GM10847 (cell line): Measurements from ENCODE around the gene ZNF618.

Experiments used
- POLR2A ChIP-seq: IDR thresholded peaks from 2 replicates; pipeline ENCODE4 v1.6.1; 2011; ENCODE audit not compliant: insufficient read length; ENCODE audit errors: extremely low read depth

Gene ZNF618

DNA sequence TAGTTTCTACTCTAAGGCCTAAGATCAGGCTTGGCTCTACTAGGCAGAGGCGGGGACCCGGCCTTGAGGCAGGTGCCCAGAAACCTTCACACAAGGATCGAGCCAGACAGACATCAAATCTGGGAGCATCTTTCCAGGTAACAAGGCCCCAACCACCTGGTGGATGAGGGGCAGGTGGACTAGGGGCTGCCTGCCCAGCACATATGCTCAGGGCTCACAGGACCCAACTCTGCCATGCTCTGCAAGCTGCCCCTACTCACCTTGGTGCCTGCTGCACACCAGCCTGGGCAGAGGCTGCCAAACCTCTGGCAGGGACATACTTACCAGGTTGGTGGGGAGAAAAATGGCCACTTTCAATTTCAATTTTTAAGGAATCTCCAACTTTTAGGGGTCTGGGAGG is 2.2 kb upstream of the ZNF618 start:
- no peak for TF ChIP-seq POLR2A

DNA sequence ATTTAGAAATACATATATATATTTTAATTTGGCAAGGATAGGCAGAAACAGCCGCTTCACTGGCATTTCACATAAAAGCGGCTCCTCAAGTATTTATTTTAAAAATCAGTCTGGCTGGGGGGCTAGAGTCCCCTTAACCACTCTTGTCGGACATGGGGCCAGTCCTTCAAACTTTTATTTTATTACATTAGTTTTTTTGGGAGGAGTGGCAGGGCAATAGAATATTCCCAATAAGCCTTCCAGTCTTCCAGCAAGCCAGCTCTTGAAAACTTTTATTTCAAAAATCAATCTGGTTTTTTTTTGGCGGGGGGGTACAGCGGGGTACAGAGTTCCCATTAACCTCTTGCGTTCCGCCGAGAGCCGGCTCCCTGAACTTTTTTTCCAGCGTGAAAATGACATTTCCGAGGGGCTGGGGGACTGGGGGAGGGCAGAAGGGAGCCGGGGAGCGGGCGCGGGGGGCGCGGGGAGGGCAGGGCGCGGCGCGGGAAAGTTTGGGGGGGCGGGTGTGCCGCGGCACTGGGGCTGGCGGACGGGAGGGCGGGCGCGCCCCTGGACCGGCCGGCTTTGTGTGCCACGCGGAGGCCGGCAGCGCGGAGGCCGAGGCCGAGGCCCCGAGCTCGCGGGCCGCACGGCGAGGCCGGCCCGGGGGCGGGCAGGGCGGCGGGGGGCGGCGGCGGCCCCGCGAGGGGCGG is 504 bp upstream of the ZNF618 start:
- TF ChIP-seq POLR2A = no peak

DNA sequence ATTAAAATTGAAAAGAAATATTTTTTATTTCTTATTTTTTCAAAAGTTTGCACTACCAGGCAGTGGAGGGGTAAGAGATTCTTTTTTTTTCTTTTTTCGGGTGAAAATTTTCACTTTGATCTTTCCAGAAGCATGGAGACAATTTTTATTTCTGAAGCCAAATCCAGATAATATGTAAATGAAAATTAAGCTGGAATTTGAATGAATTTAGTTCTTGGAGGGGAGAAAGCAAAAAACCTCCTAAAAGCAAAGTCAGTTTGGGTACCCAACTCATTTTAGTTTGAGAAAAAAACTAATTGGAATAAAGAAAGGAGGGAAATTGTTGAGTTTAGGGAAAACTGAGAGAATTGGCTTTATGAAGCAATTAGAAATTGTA is 872 bp downstream of the ZNF618 start:
- TF ChIP-seq POLR2A = no peak

DNA sequence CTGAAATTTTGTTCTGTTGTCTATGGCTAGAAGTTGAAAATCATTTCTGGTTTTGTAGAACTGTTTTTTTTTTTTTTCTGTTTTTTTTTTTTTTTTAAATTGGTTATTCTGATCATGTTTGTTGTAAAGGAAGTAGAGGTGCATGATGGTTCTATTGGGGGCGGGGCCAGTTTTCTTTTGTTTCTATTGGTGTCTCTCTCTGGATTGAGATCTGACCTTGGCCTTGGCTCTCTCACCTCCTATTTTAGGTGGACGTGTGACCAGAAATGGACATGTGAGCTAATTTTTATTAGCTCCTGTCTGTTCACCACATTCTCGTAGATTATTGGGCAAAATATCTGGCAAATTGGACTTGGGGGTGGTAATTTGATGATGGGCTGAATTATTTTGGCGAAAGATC is 3.2 kb downstream of the ZNF618 start:
- no peak for TF ChIP-seq POLR2A

DNA sequence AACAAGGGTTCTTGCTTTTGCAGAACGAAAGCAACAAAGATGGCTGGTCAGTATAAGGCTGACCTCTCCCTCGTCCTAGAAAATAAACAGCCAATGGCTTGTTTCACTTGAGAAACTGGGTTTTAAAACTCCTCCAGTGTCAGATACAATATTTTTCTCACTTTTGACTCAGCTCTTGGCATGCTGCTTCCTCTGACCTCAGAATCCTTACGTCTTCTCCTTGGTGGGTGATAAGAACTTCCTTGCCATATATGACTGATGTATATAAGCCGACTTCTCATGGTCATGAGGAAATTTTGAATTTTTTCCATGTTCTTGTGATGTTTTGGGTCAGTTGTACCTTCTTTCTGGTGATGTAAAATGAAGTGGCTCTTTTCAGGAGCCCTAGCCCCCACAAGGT is 3.8 kb downstream of the ZNF618 start:
- TF ChIP-seq POLR2A = no peak

DNA sequence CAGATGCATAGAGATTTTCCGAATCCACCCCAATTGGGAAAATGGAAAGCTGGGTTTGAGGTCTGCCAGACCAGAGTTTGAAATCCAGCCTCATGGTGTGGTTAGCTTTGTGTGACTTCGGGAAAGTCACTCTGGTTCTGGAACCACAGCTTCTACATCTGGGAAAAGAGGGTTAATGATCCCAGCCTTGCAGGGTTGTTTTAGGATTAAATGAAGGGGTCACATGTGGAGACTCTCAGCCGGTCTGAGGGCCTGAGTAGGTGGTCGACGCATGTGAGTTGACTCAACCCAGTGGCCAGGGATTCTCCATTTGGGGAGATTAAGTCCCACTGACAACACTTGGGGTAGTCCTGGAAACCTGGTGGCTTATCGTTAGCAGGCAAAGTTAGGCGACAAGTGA is 6.1 kb downstream of the ZNF618 start:
- no peak for TF ChIP-seq POLR2A

DNA sequence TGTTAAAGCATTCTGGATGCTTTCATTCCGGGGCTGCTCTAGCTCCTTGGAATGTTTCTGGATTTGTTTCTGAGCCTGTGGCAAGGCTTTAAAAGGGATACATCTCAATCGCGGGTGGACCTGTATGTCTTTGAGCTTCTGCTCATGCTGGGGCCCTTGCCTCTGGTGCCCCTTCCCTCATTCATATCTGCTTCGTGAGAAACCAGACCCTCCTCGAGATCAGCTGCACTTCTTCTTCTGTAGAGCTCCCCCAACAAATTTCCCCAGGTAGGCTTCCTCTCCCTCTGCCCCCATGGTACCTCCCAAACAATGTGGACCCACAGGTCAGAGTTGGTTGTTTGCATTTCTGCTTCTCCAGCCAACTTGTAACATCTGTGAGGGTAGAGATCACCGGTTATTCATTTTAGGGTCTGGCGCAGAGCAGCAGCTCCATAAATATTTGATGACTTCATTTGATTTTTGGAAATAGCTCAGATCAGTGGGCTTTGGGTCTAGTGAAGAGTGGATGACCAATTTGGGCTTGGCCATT is 6.6 kb downstream of the ZNF618 start:
- no peak for TF ChIP-seq POLR2A

DNA sequence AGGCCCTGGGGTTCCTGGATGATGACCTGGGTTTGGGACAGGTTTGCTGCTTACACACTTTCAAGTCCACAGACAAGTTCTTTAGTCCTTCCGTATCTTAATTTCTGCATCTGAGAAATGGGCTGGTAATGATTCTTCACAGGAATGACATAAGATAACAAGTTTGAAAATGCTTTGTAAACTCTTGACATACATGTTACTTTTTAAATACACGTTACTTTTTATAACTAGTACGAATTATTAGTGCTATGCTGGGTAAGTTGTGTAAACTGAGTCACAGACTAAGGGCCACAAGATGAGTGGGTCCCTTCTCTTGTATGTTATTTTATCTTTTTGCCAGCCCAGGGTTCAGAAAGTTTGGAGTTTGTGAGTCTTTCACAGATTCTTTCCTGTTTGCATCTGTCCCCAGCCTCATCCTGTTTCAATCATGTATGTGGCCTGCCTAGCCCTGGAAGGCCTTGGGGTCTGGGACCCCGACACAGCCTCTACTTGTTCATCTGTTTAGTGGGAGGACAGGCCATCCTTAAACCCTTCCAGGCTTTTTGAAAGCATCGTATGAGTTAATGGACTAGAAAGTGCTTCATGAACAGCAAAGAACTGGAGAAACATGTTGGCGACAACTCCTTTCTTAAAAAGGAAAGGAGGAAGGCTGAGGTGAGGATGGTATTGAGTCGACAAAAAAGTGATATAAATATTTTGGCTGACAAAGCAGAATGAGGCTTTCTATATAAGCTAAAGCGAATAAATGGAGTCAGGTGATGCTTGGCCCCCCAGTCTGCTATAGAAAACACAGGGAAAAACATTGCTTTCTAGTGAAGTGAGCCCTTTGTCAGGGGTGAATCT is 9.3 kb downstream of the ZNF618 start:
- no peak for TF ChIP-seq POLR2A

DNA sequence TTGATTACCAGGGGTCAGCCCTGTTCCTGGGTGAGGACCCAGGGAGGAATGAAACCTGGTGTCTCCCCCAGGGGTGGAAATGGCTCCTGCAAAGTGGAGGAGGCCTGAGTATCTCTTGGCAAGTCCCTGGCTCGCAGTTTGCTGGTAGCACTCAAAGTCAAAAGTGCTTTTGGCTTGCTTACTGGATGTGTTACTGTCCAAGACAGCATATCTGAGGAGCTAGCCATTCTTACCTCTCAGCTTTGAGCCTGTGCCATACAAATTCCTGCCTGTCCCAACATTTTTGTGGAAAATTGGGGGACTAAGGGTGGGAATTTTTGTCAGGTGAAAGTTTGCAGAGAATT is 9.9 kb downstream of the ZNF618 start:
- TF ChIP-seq POLR2A = no peak

DNA sequence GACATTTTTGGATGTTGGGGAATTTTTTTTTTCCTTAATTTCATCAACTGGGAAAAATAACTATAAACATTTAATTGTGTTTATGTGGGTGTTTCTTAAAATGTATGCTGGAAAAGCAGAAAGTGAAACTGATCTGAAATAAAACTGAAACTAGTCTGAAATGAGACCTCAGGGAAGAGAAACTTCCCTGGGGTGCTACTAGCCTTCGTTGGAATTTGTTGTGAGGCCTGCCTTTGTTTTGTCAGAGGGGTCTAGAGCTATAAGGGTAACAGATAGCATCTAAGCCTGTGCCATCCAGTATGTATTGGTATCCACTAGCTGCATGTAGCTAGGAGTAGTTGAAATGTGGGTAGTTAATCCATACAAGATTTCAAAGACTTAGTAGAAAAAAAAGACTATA is 10.4 kb downstream of the ZNF618 start:
- no peak for TF ChIP-seq POLR2A

DNA sequence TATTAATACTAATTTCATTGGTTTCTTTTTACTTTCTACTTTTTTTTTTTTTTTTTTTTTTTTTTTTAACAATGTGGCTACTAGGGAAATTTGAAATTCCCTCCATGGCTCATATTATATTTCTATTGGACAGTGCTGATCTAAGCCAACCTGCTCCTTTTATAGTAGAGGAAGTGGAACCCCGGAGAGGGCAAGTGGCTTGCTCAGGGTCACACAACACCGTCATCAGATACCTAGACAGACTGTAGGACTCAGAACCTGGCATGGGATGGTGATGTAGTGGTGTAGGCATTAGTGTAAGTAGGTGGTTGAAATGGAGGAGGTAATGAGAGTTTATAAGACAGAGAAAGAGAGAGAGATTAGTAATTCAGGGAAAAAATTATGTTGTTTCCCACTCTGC is 10.8 kb downstream of the ZNF618 start:
- TF ChIP-seq POLR2A = no peak

DNA sequence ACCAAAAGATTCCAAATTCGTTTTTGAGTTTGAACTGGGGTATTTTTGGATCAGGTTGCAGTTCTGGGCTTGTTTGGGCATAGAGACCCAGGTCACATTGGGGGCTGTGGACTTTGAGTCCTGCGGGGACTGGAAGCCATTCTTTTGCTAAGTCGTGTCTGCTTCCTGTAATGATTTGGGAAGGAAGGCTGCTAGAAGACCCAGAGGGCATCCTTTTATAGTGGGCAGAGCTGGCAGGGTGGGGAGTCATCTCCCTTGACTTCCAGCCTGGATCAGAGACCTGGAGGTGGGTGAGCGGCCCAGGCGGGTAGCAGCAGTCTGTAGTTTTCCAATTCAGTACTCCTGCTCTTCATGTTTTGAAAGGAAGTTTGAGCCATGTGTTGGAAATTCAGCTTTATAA is 11.3 kb downstream of the ZNF618 start:
- TF ChIP-seq POLR2A = no peak

DNA sequence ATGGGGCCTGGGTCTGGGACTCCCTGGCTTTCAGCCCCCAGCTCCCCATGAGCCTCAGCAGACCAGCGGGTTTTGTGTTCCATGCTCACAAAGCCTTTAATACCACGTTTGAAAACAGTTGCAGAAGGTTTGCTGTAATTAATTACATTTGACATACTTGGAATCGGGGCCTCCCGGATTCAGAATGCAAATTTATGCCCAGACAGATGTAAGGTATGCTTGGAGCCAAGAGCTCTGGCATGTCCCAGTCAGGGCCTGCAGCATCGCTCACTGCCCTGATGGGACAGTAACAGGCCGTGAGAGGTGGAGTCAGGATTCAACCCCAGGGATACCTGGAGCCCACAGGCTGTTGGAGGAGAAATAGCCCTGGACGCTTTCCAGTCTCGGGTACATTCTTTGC is 12.2 kb downstream of the ZNF618 start:
- no peak for TF ChIP-seq POLR2A

DNA sequence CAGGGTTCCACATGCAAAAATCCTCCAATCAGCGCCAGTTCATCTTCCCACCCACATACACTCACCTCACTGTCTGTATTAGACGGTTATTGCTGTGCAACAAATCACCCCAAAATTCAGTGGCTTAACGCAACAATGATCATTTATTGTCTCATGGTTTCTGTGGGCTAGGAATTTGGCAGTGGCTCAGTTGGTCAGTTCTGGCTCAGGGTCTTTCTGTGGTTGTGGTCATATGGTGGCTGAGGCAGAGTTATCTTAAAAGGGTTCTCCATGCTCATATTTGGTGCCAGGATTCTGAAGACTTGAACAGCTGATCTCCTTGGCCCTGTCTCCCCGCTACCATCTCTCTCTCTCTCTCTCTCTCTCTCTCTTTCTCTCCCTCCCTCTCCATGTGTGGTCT is 12.9 kb downstream of the ZNF618 start:
- no peak for TF ChIP-seq POLR2A

DNA sequence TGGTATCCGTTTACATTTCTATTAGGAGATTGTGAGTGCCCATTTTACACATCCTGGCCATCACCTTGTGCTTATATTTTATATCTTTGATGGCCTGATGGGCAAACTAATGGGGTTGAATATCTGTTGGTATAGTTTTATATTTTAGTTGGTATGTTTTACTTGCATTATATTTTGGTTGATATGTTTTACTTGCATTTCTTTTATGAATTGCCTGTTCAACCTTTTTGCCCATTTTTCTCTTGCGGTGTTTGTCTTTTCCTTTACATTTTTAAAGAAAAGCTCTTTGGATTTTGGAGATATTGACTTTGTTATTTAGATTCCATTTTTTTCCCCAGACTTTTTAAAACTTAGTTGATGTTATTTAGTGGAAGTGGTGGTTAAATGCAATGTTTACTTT is 14.6 kb downstream of the ZNF618 start:
- no peak for TF ChIP-seq POLR2A

DNA sequence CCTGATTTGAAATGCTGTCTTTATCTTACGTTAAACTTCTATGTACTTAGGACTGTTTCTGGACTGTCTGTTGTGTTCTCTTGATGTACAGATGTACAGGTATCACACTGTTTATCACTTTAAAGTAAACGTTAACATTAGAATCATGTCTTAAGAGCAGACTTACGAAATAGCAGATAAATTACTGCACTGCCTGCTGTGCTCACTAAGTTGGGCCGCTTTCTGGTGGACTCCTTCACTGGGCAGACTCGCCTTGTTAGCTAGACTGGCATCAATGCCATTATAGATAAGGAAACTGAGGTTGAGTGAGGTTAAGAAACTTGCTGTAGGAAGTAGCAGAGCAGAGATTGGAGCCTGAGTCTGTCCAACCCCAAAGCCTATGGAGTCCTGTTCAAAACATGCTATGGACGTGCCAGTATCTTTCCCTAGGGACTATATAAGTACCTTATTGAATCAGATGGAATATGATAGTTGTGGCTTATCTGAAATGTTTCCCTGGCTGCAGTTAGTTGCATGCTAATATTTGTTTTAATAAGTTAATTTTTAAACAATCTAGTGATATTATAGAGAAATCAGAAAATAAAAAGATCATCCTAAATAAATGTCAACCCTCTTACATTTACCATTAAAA is 16.9 kb downstream of the ZNF618 start:
- no peak for TF ChIP-seq POLR2A
